Raji (cell line): ENCODE results near the gene DGUOK.

Experiments used
- POLR2A ChIP-seq: IDR thresholded peaks from 2 replicates; pipeline ENCODE4 v1.6.1; 2011; ENCODE audit warnings: low read depth, low read length, control low read depth; ENCODE audit not compliant: insufficient read depth

Gene DGUOK

DNA sequence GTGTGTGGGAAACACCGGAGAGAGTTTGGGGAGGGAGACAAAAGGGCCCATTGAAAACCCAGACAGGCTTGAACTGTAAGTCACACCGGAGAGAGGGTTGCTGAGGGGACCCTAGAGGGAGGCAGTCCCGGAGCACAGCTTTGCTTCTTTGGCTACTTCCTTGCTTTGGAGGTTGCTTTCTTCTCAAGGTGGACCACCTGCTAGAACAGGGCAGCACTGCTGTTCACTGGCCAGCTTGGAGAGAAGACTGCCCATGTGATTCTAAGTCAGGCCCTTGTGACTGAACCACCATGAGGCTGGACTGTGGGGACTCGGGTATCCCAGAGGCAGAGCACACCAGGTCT lies 29.5 kb upstream of the DGUOK start:
- TF ChIP-seq POLR2A = no peak

GRCh38 chr2:73897934-73898333 lies 28.7 kb upstream of the DGUOK start:
- TF ChIP-seq POLR2A = no peak

GRCh38 chr2:73899801-73900336 lies 26.8 kb upstream of the DGUOK start:
- no peak for TF ChIP-seq POLR2A

- no peak for TF ChIP-seq POLR2A
These were observed 25.5 kb upstream of the DGUOK start for GRCh38 chr2:73901143-73901542.

DNA sequence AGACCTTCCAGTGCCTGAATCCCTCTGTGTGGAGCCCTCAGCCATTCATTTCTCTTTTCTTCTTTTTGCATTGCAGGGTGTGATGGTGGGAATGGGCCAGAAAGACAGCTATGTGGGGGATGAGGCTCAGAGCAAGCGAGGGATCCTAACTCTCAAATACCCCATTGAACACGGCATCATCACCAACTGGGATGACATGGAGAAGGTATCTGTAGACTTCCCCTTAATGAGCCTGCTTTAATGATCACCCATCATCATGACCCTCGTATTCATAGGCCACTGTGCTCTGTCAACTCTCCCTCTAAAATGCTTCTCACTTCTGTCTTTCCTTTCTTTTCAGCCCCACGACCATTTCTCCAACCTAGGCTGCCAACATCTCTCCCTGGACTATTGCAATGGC lies 24.4 kb upstream of the DGUOK start:
- TF ChIP-seq POLR2A = no peak

- TF ChIP-seq POLR2A = no peak
These were observed 23.4 kb upstream of the DGUOK start for GRCh38 chr2:73903313-73903712.

- TF ChIP-seq POLR2A = no peak
These were observed 21.7 kb upstream of the DGUOK start for GRCh38 chr2:73904952-73905351.

GRCh38 chr2:73906847-73907505 lies 19.7 kb upstream of the DGUOK start:
- no peak for TF ChIP-seq POLR2A

DNA sequence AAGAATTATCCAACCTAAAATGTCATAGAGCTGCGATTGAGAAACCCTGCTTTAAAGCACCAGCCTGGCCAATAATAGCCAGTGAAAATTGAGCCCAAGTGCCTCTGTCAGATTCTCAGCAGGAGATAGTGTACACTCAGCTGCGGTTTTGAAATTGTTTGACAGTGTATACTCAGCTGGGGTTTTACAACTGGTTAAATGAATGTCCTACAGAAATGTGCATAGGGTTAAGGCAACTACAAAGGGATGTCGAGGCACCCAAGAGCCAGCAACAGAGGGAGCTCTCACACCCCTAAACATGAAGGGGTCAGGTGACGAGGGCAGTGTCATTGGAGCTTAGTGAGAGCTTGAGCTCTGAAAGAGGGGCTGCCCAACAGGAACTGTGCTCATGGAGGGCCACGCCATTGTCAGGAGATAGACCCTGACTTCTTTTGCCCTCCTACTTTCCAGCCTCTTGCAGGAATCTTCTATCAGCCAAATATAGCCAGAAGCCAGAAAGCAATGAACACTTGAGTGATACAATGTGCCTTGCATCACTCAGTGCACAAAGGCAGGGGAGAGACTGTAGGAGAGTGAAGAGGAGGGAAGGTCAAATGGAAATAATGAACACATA lies 18.7 kb upstream of the DGUOK start:
- no peak for TF ChIP-seq POLR2A

- no peak for TF ChIP-seq POLR2A
These were observed 17.7 kb upstream of the DGUOK start for GRCh38 chr2:73908689-73909652.

DNA sequence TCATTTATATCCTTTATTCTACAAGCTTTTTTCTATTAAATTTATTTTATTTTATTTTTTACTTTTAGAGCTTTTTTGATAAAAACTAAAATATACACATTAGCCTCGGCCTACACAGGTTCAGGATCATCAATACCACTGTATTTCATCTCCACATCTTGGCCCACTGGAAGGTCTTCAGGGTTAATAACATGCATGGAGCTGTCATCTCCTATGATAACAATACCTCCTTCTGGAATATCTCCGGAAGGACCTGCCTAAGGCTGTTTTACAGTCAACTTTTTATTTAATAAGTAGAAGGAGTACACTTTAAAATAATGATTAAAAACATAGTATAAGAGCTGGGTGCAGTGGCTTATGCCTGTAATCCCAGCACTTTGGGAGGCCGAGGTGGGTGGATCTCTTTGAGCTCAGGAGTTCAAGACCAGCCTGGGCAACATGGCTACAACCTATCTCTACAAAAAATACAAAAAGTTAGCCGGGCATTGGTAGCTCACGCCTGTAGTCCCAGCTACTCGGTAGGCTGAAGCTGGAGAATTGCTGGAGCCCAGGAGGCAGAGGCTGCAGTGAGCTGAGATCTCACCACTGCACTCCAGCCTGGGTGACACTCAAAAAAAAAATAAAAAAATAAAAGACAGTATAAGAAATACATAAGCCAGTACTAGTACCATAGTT lies 15.7 kb upstream of the DGUOK start:
- TF ChIP-seq POLR2A = no peak

DNA sequence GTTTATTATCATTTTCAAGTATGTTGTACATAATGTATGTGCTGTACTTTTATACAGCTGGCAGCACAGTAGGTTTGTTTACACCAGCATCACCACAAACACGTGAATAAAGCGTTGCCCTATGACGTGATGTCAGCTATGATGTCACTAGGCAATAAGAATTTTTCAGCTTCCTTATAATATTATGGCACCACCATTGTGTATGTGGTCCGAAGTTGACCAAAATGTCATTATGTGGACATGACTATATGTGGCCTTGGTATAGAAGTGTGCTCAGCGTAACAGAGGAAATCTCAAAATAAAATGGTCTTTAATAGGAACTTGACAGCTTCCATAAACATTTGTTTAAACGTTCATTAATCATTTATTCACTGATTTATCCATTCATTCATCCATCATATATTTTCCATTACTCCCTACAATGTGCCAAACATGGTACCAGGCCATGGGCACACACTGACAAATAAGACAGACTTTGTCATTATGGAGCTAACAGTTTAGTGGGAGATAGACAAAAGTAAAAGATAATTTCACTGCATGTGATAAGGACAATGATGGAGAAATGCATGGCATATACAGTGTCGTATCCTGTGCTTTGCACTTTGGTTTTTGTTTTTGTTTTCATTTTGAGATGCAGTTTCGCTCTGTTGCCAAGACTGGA lies 15.0 kb upstream of the DGUOK start:
- no peak for TF ChIP-seq POLR2A

GRCh38 chr2:73913414-73914054 lies 13.1 kb upstream of the DGUOK start:
- TF ChIP-seq POLR2A = no peak

GRCh38 chr2:73914667-73915066 lies 12.0 kb upstream of the DGUOK start:
- no peak for TF ChIP-seq POLR2A

DNA sequence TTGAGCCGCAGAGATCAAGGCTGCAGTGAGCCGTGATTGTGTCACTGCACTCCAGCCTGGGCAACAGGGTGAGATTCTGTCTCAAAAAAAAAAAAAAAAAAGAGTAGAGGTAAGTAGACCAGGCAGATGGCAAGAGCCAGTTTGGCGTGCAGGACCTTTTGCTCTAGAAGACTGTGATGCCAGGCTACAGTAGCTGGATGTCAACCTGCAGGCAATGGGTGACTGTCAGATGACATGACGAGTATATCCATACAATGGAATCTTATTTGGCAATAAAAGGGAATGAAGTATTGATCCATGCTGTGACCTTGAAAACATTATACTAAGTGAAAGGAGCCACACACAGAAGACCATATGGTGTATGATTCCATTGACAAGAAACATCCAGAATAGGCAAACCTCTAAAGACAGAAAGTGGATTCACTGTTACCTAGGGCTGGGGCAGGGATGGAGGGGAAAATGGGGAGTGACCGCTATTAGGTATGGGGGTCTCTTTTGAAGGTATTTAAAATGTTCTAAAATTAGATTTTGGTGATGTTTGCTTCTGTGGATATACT lies 11.2 kb upstream of the DGUOK start:
- TF ChIP-seq POLR2A = no peak
